A549 (cell line): ENCODE results near the gene DYNC2I2. TPM values are rescaled to one million over a fixed set of nuclear protein-coding genes. Genes with fewer than 3 reads are reported as not detected.

ENCODE experiments used
- ATAC-seq, 2 experiments: fragments of 200-7000 bp in 1 of 2; fragments of >200 bp in 1 of 2; cut with Nextera tagmentation in 1 of 2; cut with Tn5 transposase in 1 of 2; 3 replicates each; pipeline versions ENCODE4 v1.8.0 to v1.9.1; 2018 to 2020; ENCODE audit warnings: mild to moderate bottlenecking in 1 of 2, moderate library complexity in 1 of 2
- CTCF ChIA-PET: fragments of 300-600 bp; sonication (Branson Sonifier 250); formaldehyde crosslinking; extraction: SDS; loops from one replicate; lab custom pipeline; 2021; ENCODE audit warnings: antibody characterized with exemption, inconsistent platforms; lab: Yijun Ruan, JAX
- POLR2A ChIA-PET: fragments of 350-600 bp; formaldehyde crosslinking; extraction: SDS; loops from one replicate; lab custom pipeline; 2021; ENCODE audit warnings: antibody characterized with exemption, inconsistent platforms; lab: Yijun Ruan, JAX
- DNase-seq, 2 experiments: peaks; one replicate each; pipeline versions ENCODE4 v3.0.0 to v3.0.0-alpha.2; 2011 to 2016; ENCODE audit warnings: low read depth in 1 of 2, low spot score in 1 of 2
- FAIRE-seq: peaks from 2 replicates; lab custom pipeline; 2011; peaks lifted over from hg19 to GRCh38; lab: Jason Lieb, UNC
- H3K27ac ChIP-seq, 2 experiments: fragments of >200 bp; sonication (Bioruptor Twin); formaldehyde crosslinking; 3 replicates each; pipeline ENCODE4 v1.5.1; 2016 to 2017
- H3K4me1 ChIP-seq: fragments of >200 bp; sonication (Bioruptor Twin); formaldehyde crosslinking; 3 replicates; pipeline ENCODE4 v1.6.1; 2016
- H3K4me2 ChIP-seq: fragments of >200 bp; sonication (Bioruptor Twin); formaldehyde crosslinking; 3 replicates; pipeline ENCODE4 v1.6.1; 2016
- H3K4me3 ChIP-seq: fragments of >200 bp; sonication (Bioruptor Twin); formaldehyde crosslinking; 3 replicates; pipeline ENCODE4 v1.5.1; 2016
- H3K9me3 ChIP-seq: fragments of >200 bp; sonication (Bioruptor Twin); formaldehyde crosslinking; 3 replicates; pipeline ENCODE4 v1.6.1; 2016
- CBX2 ChIP-seq: fragments of 200-600 bp; sonication (generic); IDR thresholded peaks from 2 replicates; pipeline ENCODE4 v1.6.1; 2016; ENCODE audit warnings: low read depth, mild to moderate bottlenecking, borderline replicate concordance
- EHF ChIP-seq: fragments of 250-450 bp; sonication (Bioruptor Pico); IDR thresholded peaks from 2 replicates; pipeline ENCODE4 v1.5.0; 2020; ENCODE audit warnings: mild to moderate bottlenecking
- FOXS1 ChIP-seq: fragments of 250-450 bp; sonication (Bioruptor Pico); IDR thresholded peaks from 2 replicates; pipeline ENCODE4 v1.5.0; 2020; ENCODE audit warnings: mild to moderate bottlenecking, moderate library complexity
- HDAC2 ChIP-seq: fragments of 200-600 bp; sonication (generic); IDR thresholded peaks from 2 replicates; pipeline ENCODE4 v1.6.1; 2016
- HOXB13 ChIP-seq: fragments of 250-450 bp; sonication (Bioruptor Pico); IDR thresholded peaks from 2 replicates; pipeline ENCODE4 v1.5.0; 2020; ENCODE audit warnings: low read depth, mild to moderate bottlenecking, moderate library complexity
- HOXB5 ChIP-seq: fragments of 250-450 bp; sonication (Bioruptor Pico); IDR thresholded peaks from 2 replicates; pipeline ENCODE4 v1.5.0; 2020; ENCODE audit warnings: mild to moderate bottlenecking, moderate library complexity
- JUN ChIP-seq, 2 experiments: fragments of >200 bp; sonication (Bioruptor Twin); formaldehyde crosslinking; IDR thresholded peaks; 2 replicates in 1 of 2; 3 replicates in 1 of 2; pipeline ENCODE4 v1.6.1; 2016 to 2017
- JUNB ChIP-seq: fragments of >200 bp; sonication (Bioruptor Twin); formaldehyde crosslinking; IDR thresholded peaks from 2 replicates; pipeline ENCODE4 v1.6.1; 2016
- MYC ChIP-seq: IDR thresholded peaks from 2 replicates; pipeline ENCODE4 v1.6.1; 2012; ENCODE audit warnings: mild to moderate bottlenecking, inconsistent platforms, low read length, improper control_type of control experiment, borderline replicate concordance
- NPAS2 ChIP-seq: fragments of 250-450 bp; sonication (Bioruptor Pico); IDR thresholded peaks from 2 replicates; pipeline ENCODE4 v1.8.0; 2022; ENCODE audit warnings: mild to moderate bottlenecking, moderate library complexity, borderline replicate concordance
- POLR2A ChIP-seq: IDR thresholded peaks from 2 replicates; pipeline ENCODE4 v1.6.1; 2012; ENCODE audit warnings: mild to moderate bottlenecking, low read length
- POLR2AphosphoS2 ChIP-seq: conservative IDR thresholded peaks from 2 replicates; pipeline ENCODE4 v1.6.1; 2012; ENCODE audit warnings: low read length, improper control_type of control experiment, inconsistent platforms
- RARB ChIP-seq: fragments of 250-450 bp; sonication (Bioruptor Pico); IDR thresholded peaks from 2 replicates; pipeline ENCODE4 v1.8.0; 2021; ENCODE audit warnings: mild to moderate bottlenecking, moderate library complexity
- RCOR1 ChIP-seq: fragments of 150-350 bp; IDR thresholded peaks from 2 replicates; pipeline ENCODE4 v1.6.1; 2014; ENCODE audit warnings: antibody characterized with exemption, low read length, low read depth
- RFX5 ChIP-seq: fragments of 450-650 bp; IDR thresholded peaks from 2 replicates; pipeline ENCODE4 v1.7.1; 2014; ENCODE audit warnings: antibody characterized with exemption, mild to moderate bottlenecking, moderate library complexity
- SMC3 ChIP-seq: fragments of >200 bp; sonication (Bioruptor Twin); formaldehyde crosslinking; IDR thresholded peaks from 3 replicates; pipeline ENCODE4 v1.6.1; 2018; ENCODE audit warnings: inconsistent platforms
- TFCP2L1 ChIP-seq: fragments of 250-450 bp; sonication (Bioruptor Pico); IDR thresholded peaks from 2 replicates; pipeline ENCODE4 v1.5.0; 2021; ENCODE audit warnings: mild to moderate bottlenecking
- ZSCAN20 ChIP-seq: fragments of 250-450 bp; sonication (Bioruptor Pico); IDR thresholded peaks from 2 replicates; pipeline ENCODE4 v1.8.0; 2022; ENCODE audit warnings: mild to moderate bottlenecking, moderate library complexity
- WGBS: methylation state at CpG from one replicate; pipeline ENCODE4 v1.1.6; 2017; ENCODE audit errors: missing lambda C conversion rate; 5-methylcytosine and 5-hydroxymethylcytosine counted together
- polyA minus RNA-seq: library from RNA; depleted of rRNA, polyadenylated mRNA; stranded (reverse); fragments of >200 nt; gene quantifications from 2 replicates; pipeline ENCODE4 v1.2.3, GENCODE V29; 2011; rRNA and poly(A)+ RNA removed
- polyA plus RNA-seq, 4 experiments: library from polyadenylated mRNA; depleted of rRNA in 3 of 4; stranded (reverse); fragments of >200 nt; fragmentation: RNase III in 1 of 4; extraction: RNeasy Plus Mini Kit Qiagen cat#74134 plus additional on column Dnase treatment in 1 of 4; gene quantifications; 2 replicates in 3 of 4; 3 replicates in 1 of 4; pipeline ENCODE4 v1.2.3, GENCODE V29; 2011 to 2017
- TF ChIP-seq, protein P1 (sequence below): IDR thresholded peaks from 2 replicates; pipeline ENCODE4 v1.6.1; 2012
- TF ChIP-seq, protein P2 (sequence below): fragments of >200 bp; sonication (Bioruptor Twin); formaldehyde crosslinking; IDR thresholded peaks from 3 replicates; pipeline ENCODE4 v1.6.1; 2016
- TF ChIP-seq, protein P3 (sequence below): fragments of 250-450 bp; sonication (Bioruptor Pico); IDR thresholded peaks from 2 replicates; pipeline ENCODE4 v1.5.0; 2020; ENCODE audit warnings: low read depth, mild to moderate bottlenecking, moderate library complexity
- TF ChIP-seq, protein P4 (sequence below): fragments of 150-350 bp; IDR thresholded peaks from 2 replicates; pipeline ENCODE4 v1.6.1; 2014; ENCODE audit warnings: low read depth, mild to moderate bottlenecking, low read length
- TF ChIP-seq, protein P5 (sequence below): fragments of >200 bp; sonication (Bioruptor Twin); formaldehyde crosslinking; IDR thresholded peaks from 3 replicates; pipeline ENCODE4 v1.5.1; 2016
- TF ChIP-seq, protein P6 (sequence below): IDR thresholded peaks from 2 replicates; pipeline ENCODE4 v1.6.1; 2012
- TF ChIP-seq, protein P7 (sequence below): IDR thresholded peaks from 2 replicates; pipeline ENCODE4 v1.6.1; 2012; ENCODE audit warnings: low read depth, borderline replicate concordance

Gene DYNC2I2
- 57.3 and 62.8 TPM in 2 replicates for polyA plus RNA-seq (2011; rRNA removed)
- 184 and 236 TPM in 2 replicates for polyA plus RNA-seq (2012; cell fraction: cytosol; rRNA removed)
- polyA plus RNA-seq (2012; cell fraction: nucleus; rRNA removed), result 313 and 398 TPM in 2 replicates
- 113 to 117 TPM (median 114 TPM) in 3 replicates for polyA plus RNA-seq (2017; fragmentation: RNase III; extraction: RNeasy Plus Mini Kit Qiagen cat#74134 plus additional on column Dnase treatment)
- polyA minus RNA-seq, result 47.5 and 81.7 TPM in 2 replicates

DNA sequence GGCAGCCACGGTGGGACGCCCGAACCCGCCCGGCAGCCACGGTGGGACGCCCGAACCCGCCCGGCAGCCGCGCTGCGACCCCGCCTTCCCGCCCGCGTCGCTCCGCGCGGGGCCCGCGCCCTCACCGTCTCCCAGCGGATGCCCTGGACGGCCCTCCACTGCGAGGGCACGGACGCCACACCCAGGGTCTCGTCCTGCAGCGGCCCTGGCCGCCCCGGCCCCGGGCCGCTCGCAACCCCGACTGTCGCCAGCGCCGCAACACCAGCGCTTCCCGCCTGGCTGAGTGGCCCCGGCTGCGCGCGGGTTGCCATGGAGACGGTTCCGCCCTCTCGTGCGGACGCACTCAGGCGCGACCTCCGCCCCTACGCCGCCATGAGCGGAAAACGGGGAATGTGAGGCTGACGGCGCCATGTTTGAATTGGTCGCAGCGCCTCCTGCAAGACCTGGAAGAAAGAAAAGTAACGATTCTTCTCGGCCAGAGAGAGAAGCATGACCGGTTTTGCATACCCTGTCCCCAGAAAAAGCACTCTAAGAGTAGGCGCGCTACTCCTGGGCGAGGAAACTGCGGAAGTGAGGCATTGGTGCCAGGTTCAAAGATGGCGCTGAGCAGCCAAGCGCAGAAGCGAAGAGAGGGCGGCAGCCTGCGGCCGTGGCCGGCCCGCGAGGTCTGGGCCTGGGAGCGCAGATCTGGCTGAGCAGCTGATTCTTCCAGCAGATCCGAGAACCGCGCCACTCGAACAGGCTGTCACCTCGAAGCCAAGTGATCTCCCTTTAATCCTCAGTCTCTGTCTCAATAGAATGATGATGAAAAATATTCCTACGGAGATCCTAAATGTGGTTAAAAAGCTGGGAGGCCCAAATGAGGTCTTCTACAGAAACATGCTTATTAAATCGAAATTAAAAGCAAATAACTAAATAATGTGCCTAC lies at the start of gene DYNC2I2:
Gene DYNC2I2, minus strand, starts transcription at position 432 of the 928 bp plus-strand sequence. Its CDS starts 121 bp downstream, at position 311.
- TF ChIP-seq CBX2, result no peak
- peak; percentile 80 for TF ChIP-seq MYC
- TF ChIP-seq RCOR1, result no peak
- peak; percentile 85 for TF ChIP-seq HOXB13 (CRISPR knock-in tag)
- TF ChIP-seq, protein P1, sequence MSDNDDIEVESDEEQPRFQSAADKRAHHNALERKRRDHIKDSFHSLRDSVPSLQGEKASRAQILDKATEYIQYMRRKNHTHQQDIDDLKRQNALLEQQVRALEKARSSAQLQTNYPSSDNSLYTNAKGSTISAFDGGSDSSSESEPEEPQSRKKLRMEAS, result peak; percentile 93
- TF ChIP-seq ZSCAN20 (CRISPR knock-in tag), result peak; percentile 62; the same call in 1 of the 2 replicates
- TF ChIP-seq, protein P2, sequence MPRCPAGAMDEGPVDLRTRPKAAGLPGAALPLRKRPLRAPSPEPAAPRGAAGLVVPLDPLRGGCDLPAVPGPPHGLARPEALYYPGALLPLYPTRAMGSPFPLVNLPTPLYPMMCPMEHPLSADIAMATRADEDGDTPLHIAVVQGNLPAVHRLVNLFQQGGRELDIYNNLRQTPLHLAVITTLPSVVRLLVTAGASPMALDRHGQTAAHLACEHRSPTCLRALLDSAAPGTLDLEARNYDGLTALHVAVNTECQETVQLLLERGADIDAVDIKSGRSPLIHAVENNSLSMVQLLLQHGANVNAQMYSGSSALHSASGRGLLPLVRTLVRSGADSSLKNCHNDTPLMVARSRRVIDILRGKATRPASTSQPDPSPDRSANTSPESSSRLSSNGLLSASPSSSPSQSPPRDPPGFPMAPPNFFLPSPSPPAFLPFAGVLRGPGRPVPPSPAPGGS, result peak; percentile 54; the same call in 1 of the 3 replicates
- no peak for TF ChIP-seq SMC3
- no peak for TF ChIP-seq POLR2AphosphoS2
- TF ChIP-seq FOXS1 (CRISPR knock-in tag), result no peak
- 0 out of 2 replicates have a peak, but pooled peaks have one; percentile 12 for TF ChIP-seq EHF (CRISPR knock-in tag)
- TF ChIP-seq, protein P3, sequence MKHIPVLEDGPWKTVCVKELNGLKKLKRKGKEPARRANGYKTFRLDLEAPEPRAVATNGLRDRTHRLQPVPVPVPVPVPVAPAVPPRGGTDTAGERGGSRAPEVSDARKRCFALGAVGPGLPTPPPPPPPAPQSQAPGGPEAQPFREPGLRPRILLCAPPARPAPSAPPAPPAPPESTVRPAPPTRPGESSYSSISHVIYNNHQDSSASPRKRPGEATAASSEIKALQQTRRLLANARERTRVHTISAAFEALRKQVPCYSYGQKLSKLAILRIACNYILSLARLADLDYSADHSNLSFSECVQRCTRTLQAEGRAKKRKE (CRISPR knock-in tag), result 0 out of 2 replicates have a peak, but pooled peaks have one; percentile 44
- TF ChIP-seq HOXB5 (CRISPR knock-in tag), result 0 out of 2 replicates have a peak, but pooled peaks have one; percentile 55
- TF ChIP-seq, protein P4, sequence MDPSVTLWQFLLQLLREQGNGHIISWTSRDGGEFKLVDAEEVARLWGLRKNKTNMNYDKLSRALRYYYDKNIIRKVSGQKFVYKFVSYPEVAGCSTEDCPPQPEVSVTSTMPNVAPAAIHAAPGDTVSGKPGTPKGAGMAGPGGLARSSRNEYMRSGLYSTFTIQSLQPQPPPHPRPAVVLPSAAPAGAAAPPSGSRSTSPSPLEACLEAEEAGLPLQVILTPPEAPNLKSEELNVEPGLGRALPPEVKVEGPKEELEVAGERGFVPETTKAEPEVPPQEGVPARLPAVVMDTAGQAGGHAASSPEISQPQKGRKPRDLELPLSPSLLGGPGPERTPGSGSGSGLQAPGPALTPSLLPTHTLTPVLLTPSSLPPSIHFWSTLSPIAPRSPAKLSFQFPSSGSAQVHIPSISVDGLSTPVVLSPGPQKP, result no peak
- peak; percentile 86 for TF ChIP-seq POLR2A
- peak; percentile 43; the same call in 1 of the 2 replicates for TF ChIP-seq NPAS2 (CRISPR knock-in tag)
- TF ChIP-seq, protein P5, sequence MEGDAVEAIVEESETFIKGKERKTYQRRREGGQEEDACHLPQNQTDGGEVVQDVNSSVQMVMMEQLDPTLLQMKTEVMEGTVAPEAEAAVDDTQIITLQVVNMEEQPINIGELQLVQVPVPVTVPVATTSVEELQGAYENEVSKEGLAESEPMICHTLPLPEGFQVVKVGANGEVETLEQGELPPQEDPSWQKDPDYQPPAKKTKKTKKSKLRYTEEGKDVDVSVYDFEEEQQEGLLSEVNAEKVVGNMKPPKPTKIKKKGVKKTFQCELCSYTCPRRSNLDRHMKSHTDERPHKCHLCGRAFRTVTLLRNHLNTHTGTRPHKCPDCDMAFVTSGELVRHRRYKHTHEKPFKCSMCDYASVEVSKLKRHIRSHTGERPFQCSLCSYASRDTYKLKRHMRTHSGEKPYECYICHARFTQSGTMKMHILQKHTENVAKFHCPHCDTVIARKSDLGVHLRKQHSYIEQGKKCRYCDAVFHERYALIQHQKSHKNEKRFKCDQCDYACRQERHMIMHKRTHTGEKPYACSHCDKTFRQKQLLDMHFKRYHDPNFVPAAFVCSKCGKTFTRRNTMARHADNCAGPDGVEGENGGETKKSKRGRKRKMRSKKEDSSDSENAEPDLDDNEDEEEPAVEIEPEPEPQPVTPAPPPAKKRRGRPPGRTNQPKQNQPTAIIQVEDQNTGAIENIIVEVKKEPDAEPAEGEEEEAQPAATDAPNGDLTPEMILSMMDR, result no peak
- TF ChIP-seq, protein P6, sequence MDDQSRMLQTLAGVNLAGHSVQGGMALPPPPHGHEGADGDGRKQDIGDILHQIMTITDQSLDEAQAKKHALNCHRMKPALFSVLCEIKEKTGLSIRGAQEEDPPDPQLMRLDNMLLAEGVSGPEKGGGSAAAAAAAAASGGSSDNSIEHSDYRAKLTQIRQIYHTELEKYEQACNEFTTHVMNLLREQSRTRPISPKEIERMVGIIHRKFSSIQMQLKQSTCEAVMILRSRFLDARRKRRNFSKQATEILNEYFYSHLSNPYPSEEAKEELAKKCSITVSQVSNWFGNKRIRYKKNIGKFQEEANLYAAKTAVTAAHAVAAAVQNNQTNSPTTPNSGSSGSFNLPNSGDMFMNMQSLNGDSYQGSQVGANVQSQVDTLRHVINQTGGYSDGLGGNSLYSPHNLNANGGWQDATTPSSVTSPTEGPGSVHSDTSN, result no peak
- TF ChIP-seq RARB, result peak; percentile 57; the same call in 1 of the 2 replicates
- TF ChIP-seq TFCP2L1 (CRISPR knock-in tag), result peak; percentile 64; the same call in 1 of the 2 replicates
- TF ChIP-seq, protein P7, sequence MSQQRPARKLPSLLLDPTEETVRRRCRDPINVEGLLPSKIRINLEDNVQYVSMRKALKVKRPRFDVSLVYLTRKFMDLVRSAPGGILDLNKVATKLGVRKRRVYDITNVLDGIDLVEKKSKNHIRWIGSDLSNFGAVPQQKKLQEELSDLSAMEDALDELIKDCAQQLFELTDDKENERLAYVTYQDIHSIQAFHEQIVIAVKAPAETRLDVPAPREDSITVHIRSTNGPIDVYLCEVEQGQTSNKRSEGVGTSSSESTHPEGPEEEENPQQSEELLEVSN, result peak; percentile 88
- no peak for TF ChIP-seq HDAC2
- TF ChIP-seq RFX5, result 0 out of 2 replicates have a peak, but pooled peaks have one; percentile 27
- peak; percentile 39 to 92; a peak in 4 of 5 replicates for TF ChIP-seq JUN (IDR thresholded peaks at IDR 0.05)
- no peak for TF ChIP-seq JUNB
- no peaks in the 10 kb centered on the region for H3K9me3 ChIP-seq
- peak within 1 kb of the TSS; percentile 94 to 99 for H3K27ac ChIP-seq
- peak; percentile 95 to 99 for ATAC-seq
- peaks cover 4% of the 10 kb centered on the region; the same call in 1 of the 3 replicates for H3K4me1 ChIP-seq
- CTCF ChIA-PET, result interaction anchor here (0.6 to 1.5 kb wide), 5 partner anchors 8 to 107 kb away, joined by 3 to 8 read pairs (median 4); partner anchors contain the start of gene PKN3
- POLR2A ChIA-PET, result interaction anchor here (0.6 to 2.0 kb wide), 5 partner anchors 10 to 214 kb away, joined by 3 to 8 read pairs (median 4); partner anchors contain the start of gene SET
- DNase-seq, result peak; percentile 94 to 96
- WGBS, result 2% methylated on average over 37 of the region's 86 CpGs
- peak within 1 kb of the TSS; percentile 84 for H3K4me3 ChIP-seq
- peak within 1 kb of the TSS; percentile 72 for H3K4me2 ChIP-seq
- no peak for FAIRE-seq
